Measurements from ENCODE around the gene CD96.

The CD96 gene

DNA sequence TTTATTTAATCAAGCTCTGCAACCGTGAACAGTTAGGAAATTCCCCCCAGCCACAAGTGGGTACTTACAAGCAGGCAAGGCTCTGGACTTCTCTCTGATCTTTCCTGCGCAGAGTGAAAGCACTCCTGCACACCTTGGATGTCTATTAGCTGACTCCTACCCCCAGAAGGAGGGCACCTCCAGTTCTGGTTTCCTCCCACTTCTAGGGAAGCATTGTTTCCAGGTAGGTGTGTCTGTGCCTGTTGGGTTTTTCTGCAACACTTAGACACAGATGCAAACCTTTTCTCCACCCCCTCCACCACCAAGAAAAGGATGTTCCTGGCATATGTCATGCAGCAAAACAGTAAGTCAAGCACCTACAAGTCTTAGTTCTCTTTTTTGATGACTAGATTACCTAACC lies 53.2 kb downstream of the CD96 start, which contains the start of gene ZBED2:
ZBED2 (minus strand) TSS at position 115 of the 400 bp plus-strand sequence. CDS start 1,145 bp downstream, outside the sequence.
- DNase-seq (ENCODE audit: low read depth), result no peak
- TF ChIP-seq, protein P1, sequence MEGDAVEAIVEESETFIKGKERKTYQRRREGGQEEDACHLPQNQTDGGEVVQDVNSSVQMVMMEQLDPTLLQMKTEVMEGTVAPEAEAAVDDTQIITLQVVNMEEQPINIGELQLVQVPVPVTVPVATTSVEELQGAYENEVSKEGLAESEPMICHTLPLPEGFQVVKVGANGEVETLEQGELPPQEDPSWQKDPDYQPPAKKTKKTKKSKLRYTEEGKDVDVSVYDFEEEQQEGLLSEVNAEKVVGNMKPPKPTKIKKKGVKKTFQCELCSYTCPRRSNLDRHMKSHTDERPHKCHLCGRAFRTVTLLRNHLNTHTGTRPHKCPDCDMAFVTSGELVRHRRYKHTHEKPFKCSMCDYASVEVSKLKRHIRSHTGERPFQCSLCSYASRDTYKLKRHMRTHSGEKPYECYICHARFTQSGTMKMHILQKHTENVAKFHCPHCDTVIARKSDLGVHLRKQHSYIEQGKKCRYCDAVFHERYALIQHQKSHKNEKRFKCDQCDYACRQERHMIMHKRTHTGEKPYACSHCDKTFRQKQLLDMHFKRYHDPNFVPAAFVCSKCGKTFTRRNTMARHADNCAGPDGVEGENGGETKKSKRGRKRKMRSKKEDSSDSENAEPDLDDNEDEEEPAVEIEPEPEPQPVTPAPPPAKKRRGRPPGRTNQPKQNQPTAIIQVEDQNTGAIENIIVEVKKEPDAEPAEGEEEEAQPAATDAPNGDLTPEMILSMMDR (IDR thresholded peaks at IDR 0.05; ENCODE audit: insufficient read depth, low read depth, low read length, missing control alignments), result no peak
- H3K4me3 ChIP-seq (ENCODE audit: low read depth, low read length), result no peak within 1 kb of the TSS

DNA sequence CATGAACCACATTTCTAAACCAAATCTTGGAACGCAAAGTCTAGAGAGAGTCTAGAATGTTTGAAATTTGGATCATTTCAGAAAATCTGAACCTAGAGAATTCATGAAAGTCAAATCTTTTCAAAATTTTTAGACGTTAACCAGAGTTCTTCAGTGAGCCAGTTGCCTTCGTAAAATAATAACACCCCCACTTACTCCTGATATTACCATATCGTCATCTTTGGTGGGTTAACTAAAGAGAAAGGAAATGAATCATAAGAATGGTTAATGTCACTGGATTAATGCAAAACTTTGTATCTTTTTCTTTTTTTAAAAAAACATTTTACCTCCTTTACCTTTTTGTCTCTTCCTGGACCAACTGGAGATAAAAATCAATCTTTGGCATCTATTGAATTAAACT lies 54.3 kb downstream of the CD96 start:
- DNase-seq (ENCODE audit: low read depth), result no peak
- TF ChIP-seq, protein P1 (IDR thresholded peaks at IDR 0.05; ENCODE audit: insufficient read depth, low read depth, low read length, missing control alignments), result no peak
- no peak overlapping the region for H3K4me3 ChIP-seq (ENCODE audit: low read depth, low read length)

DNA sequence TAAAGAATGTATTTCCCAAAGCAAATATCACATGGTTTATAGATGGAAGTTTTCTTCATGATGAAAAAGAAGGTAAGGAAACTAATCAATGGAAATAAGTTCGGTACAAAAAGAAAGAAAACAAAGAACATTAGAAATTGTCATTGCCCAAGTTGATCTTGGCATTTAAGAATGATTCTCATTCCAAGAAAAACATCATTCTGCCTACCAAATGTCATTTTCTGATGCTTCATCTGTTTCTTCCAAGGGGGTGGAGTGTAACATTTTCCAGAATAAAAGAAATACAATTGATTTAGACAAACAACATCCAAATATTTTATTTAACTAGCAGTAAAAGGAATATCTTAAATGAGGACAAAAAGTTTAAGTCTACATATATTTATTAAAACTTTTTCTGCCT lies 56.1 kb downstream of the CD96 start:
- TF ChIP-seq, protein P1 (IDR thresholded peaks at IDR 0.05; ENCODE audit: insufficient read depth, low read depth, low read length, missing control alignments), result no peak
- no peak overlapping the region for H3K4me3 ChIP-seq (ENCODE audit: low read depth, low read length)
- no peak for DNase-seq (ENCODE audit: low read depth)

DNA sequence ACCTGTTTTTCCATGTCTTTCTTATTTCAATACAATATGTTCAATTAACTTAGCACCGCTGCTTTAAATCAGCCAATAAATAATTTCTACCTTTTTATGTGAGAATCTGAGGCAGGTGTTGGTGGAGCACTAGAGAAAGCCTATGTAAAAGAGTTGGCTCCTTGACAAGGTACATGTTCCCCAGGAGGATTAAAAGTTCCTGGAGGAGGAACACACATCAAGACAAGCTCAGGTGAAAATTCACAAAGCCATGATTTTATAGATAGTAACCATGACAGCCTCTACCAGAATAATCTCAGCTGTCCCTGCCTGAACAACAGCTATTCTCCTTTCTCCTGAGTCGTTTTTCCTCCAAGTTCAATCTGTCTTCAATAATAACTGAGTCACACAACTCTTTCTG lies 56.6 kb downstream of the CD96 start:
- no peak for DNase-seq (ENCODE audit: low read depth)

DNA sequence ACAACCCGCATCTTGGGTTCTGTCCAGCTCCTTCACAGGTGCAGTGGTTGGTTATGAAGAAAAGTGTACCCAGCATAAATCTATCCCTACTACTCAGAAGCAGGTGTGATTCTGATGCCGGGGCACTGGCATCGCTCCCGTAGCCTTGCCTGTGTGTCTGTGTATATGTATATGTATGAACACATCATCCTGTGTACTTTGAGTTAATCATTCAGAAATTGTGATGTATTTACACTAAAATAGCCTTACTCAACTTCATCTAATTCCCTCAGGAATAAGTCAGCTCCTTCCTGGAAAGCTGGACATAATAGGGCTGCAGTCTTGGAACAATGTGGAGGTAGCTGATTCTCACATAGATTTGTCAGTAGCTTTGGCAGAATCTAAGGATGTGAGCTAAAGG lies 59.8 kb downstream of the CD96 start:
- DNase-seq (ENCODE audit: low read depth), result no peak
- TF ChIP-seq, protein P1 (IDR thresholded peaks at IDR 0.05; ENCODE audit: insufficient read depth, low read depth, low read length, missing control alignments), result no peak
- H3K4me3 ChIP-seq (ENCODE audit: low read depth, low read length), result no peak overlapping the region

More for the DNA sequence above, 56.6 kb downstream of the CD96 start:
- H3K4me3 ChIP-seq (ENCODE audit: low read depth, low read length), result no peak overlapping the region
- TF ChIP-seq, protein P1 (IDR thresholded peaks at IDR 0.05; ENCODE audit: insufficient read depth, low read depth, low read length, missing control alignments), result no peak

DNA sequence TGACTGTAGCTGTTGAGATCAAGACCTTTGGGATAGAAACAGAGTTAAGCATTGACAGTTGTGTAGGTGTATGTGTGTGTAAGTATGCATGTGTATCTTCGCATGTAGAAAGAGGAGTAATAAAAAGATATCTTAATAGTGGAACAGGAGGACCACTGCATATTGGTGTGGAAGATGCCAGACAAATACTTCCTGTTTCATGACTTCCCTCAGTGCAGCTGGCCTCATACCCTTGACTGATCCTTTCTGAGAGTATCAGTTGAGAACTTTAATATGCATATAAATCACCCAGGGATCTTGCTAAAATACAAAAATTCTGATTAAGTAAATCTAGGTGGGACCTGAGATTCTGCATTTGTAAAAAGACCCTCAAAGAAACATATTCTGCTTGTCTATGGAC lies 61.7 kb downstream of the CD96 start:
- no peak overlapping the region for H3K4me3 ChIP-seq (ENCODE audit: low read depth, low read length)
- DNase-seq (ENCODE audit: low read depth), result no peak
- TF ChIP-seq, protein P1 (IDR thresholded peaks at IDR 0.05; ENCODE audit: insufficient read depth, low read depth, low read length, missing control alignments), result no peak

DNA sequence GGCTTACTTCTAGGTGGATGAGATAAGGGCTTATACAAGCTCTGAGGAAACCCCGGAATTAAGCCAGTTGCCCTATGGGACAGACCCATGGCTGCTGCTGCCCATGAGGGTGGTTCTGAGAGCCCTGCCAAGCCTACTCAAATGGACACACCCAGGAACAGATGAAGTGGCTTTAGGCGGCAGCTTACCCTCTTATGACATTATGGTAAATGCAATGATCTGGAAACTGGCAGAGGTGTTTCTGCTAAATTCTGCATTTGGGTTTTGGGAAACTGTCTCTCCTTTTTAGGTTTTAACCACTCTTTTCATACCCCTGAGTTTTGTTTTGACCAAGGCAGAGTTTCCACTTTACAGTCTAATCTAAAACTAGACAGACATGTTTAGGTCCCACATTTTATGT lies 62.1 kb downstream of the CD96 start:
- TF ChIP-seq, protein P1 (IDR thresholded peaks at IDR 0.05; ENCODE audit: insufficient read depth, low read depth, low read length, missing control alignments), result no peak
- no peak for DNase-seq (ENCODE audit: low read depth)
- H3K4me3 ChIP-seq (ENCODE audit: low read depth, low read length), result no peak overlapping the region

Data from GM12865 (cell line).